ENCODE measurements around the gene RHEB. TPM values are rescaled to one million over a fixed set of nuclear protein-coding genes. Genes with fewer than 3 reads are reported as not detected.

Gene RHEB
- total and polyA plus RNA-seq, 2 experiments from 2014 or later: 101 to 239 TPM

DNA sequence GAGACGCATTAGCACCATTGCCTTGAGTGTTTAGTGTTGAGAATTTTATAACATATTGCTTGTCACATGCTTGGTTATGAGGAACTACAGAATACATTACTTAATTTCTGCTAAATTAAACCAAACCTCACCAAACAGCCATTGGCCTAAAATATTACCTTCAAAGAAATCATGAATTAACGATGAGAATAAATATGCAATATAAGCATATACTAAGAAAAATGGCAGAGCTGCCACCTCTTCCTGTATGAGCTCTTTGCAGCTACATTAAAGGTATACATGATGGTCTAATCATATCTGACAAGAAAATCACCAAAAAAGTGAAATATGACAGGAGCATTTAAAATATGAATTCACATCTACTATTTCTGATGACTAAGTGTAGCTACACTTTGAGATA, 5.2 kb upstream of the RHEB start:
- H3K36me3 Mint-ChIP-seq (ENCODE audit: low read depth): no peaks in the 10 kb centered on the region
- no peak overlapping the region for H3K4me3 Mint-ChIP-seq
- peaks cover 3% of the 10 kb centered on the region; the same call in 1 of the 3 replicates for H3K4me1 Mint-ChIP-seq
- Histone ChIP-seq H3K4me1 (ENCODE audit: insufficient read depth) (peaks cover 5% of the 10 kb centered on the region), H3K79me2 (replicated peaks; ENCODE audit: insufficient read depth) (no peaks in the 10 kb centered on the region), H3K27ac (ENCODE audit: low read depth) (no peak overlapping the region), H3K36me3 (ENCODE audit: insufficient read depth) (no peaks in the 10 kb centered on the region), H3K4me3 (no peak overlapping the region), H2AFZ (no peak overlapping the region), H3K27me3 (ENCODE audit: insufficient read depth) (peaks cover 15% of the 10 kb centered on the region), H4K20me1 (replicated peaks; ENCODE audit: insufficient read depth) (no peaks in the 10 kb centered on the region), H3K4me2 (no peak overlapping the region), H3K9me2 (ENCODE audit: insufficient read depth) (no peaks in the 10 kb centered on the region), H3F3A (replicated peaks; ENCODE audit: low read depth) (0 out of 2 replicates have a peak, but pooled peaks cover 7% of the 10 kb centered on the region)
- peaks cover 8% of the 10 kb centered on the region for H3K27me3 Mint-ChIP-seq (ENCODE audit: insufficient read depth, low read depth, poor library complexity)
- H3K9me3 Mint-ChIP-seq: peaks cover 15% of the 10 kb centered on the region
- DNase-seq (ENCODE audit: low spot score) (no peak), ATAC-seq (no peak)
- TF ChIP-seq, protein P1, sequence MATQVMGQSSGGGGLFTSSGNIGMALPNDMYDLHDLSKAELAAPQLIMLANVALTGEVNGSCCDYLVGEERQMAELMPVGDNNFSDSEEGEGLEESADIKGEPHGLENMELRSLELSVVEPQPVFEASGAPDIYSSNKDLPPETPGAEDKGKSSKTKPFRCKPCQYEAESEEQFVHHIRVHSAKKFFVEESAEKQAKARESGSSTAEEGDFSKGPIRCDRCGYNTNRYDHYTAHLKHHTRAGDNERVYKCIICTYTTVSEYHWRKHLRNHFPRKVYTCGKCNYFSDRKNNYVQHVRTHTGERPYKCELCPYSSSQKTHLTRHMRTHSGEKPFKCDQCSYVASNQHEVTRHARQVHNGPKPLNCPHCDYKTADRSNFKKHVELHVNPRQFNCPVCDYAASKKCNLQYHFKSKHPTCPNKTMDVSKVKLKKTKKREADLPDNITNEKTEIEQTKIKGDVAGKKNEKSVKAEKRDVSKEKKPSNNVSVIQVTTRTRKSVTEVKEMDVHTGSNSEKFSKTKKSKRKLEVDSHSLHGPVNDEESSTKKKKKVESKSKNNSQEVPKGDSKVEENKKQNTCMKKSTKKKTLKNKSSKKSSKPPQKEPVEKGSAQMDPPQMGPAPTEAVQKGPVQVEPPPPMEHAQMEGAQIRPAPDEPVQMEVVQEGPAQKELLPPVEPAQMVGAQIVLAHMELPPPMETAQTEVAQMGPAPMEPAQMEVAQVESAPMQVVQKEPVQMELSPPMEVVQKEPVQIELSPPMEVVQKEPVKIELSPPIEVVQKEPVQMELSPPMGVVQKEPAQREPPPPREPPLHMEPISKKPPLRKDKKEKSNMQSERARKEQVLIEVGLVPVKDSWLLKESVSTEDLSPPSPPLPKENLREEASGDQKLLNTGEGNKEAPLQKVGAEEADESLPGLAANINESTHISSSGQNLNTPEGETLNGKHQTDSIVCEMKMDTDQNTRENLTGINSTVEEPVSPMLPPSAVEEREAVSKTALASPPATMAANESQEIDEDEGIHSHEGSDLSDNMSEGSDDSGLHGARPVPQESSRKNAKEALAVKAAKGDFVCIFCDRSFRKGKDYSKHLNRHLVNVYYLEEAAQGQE (IDR thresholded peaks at IDR 0.05; ENCODE audit: unreplicated experiment): no peak
- TF ChIP-seq CREB1 (CRISPR knock-in tag; IDR thresholded peaks at IDR 0.05; ENCODE audit: low read depth) (no peak), EZH2 (IDR thresholded peaks at IDR 0.05; ENCODE audit: low read depth, unreplicated experiment) (no peak)
- TF ChIP-seq, protein P2, sequence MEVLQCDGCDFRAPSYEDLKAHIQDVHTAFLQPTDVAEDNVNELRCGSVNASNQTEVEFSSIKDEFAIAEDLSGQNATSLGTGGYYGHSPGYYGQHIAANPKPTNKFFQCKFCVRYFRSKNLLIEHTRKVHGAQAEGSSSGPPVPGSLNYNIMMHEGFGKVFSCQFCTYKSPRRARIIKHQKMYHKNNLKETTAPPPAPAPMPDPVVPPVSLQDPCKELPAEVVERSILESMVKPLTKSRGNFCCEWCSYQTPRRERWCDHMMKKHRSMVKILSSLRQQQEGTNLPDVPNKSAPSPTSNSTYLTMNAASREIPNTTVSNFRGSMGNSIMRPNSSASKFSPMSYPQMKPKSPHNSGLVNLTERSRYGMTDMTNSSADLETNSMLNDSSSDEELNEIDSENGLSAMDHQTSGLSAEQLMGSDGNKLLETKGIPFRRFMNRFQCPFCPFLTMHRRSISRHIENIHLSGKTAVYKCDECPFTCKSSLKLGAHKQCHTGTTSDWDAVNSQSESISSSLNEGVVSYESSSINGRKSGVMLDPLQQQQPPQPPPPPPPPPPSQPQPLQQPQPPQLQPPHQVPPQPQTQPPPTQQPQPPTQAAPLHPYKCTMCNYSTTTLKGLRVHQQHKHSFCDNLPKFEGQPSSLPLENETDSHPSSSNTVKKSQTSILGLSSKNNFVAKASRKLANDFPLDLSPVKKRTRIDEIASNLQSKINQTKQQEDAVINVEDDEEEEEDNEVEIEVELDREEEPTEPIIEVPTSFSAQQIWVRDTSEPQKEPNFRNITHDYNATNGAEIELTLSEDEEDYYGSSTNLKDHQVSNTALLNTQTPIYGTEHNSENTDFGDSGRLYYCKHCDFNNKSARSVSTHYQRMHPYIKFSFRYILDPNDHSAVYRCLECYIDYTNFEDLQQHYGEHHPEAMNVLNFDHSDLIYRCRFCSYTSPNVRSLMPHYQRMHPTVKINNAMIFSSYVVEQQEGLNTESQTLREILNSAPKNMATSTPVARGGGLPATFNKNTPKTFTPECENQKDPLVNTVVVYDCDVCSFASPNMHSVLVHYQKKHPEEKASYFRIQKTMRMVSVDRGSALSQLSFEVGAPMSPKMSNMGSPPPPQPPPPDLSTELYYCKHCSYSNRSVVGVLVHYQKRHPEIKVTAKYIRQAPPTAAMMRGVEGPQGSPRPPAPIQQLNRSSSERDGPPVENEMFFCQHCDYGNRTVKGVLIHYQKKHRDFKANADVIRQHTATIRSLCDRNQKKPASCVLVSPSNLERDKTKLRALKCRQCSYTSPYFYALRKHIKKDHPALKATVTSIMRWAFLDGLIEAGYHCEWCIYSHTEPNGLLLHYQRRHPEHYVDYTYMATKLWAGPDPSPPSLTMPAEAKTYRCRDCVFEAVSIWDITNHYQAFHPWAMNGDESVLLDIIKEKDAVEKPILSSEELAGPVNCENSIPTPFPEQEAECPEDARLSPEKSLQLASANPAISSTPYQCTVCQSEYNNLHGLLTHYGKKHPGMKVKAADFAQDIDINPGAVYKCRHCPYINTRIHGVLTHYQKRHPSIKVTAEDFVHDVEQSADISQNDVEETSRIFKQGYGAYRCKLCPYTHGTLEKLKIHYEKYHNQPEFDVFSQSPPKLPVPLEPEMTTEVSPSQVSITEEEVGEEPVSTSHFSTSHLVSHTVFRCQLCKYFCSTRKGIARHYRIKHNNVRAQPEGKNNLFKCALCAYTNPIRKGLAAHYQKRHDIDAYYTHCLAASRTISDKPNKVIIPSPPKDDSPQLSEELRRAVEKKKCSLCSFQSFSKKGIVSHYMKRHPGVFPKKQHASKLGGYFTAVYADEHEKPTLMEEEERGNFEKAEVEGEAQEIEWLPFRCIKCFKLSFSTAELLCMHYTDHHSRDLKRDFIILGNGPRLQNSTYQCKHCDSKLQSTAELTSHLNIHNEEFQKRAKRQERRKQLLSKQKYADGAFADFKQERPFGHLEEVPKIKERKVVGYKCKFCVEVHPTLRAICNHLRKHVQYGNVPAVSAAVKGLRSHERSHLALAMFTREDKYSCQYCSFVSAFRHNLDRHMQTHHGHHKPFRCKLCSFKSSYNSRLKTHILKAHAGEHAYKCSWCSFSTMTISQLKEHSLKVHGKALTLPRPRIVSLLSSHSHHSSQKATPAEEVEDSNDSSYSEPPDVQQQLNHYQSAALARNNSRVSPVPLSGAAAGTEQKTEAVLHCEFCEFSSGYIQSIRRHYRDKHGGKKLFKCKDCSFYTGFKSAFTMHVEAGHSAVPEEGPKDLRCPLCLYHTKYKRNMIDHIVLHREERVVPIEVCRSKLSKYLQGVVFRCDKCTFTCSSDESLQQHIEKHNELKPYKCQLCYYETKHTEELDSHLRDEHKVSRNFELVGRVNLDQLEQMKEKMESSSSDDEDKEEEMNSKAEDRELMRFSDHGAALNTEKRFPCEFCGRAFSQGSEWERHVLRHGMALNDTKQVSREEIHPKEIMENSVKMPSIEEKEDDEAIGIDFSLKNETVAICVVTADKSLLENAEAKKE (CRISPR knock-in tag; IDR thresholded peaks at IDR 0.05): no peak
- H3K27ac Mint-ChIP-seq: no peak overlapping the region

Data from GM23338 (cell line).